Stomach (tissue), 9 donors: ENCODE measurements around the gene RREB1. TPM values are rescaled to one million over a fixed set of nuclear protein-coding genes. Genes with fewer than 3 reads are reported as not detected.

Source experiments
- DNase-seq, 2 donors: peaks; one replicate each; pipeline versions ENCODE4 v3.0.0 to v3.0.0-alpha.2; 2013 to 2019
- H3K27ac ChIP-seq, 5 donors: fragments of 200-600 bp in 4 of 5; sonication (generic) in 4 of 5; one replicate each; pipeline ENCODE4 v1.5.1; 2013 to 2019; ENCODE audit warnings: mild to moderate bottlenecking in 1 of 5, moderate library complexity in 1 of 5
- H3K27me3 ChIP-seq, 3 donors: fragments of 200-600 bp; sonication (generic); one replicate each; pipeline ENCODE4 v1.5.1; 2017 to 2019; ENCODE audit warnings: mixed run types in 1 of 3
- H3K36me3 ChIP-seq, 4 donors: fragments of 200-600 bp; sonication (generic); 1 replicate in 3 of 4; 2 replicates in 1 of 4; pipeline ENCODE4 v1.5.1; 2016 to 2019
- H3K4me1 ChIP-seq, 4 donors: fragments of 200-600 bp; sonication (generic); one replicate each; pipeline ENCODE4 v1.5.1; 2016 to 2019
- H3K4me3 ChIP-seq, 4 donors: fragments of 200-600 bp; sonication (generic) in 3 of 4; one replicate each; pipeline ENCODE4 v1.5.1; 2016 to 2019; ENCODE audit warnings: mild to moderate bottlenecking in 1 of 4
- H3K9me3 ChIP-seq, 4 donors: fragments of 200-600 bp; sonication (generic); one replicate each; pipeline ENCODE4 v1.5.1; 2016 to 2019
- CTCF ChIP-seq, 7 experiments: fragments of 450-650 bp in 4 of 7; fragments of 200-600 bp in 3 of 7; sonication (generic) in 3 of 7; IDR thresholded peaks; one replicate each; pipeline ENCODE4 v1.5.1; 2016 to 2019; ENCODE audit warnings: antibody characterized with exemption in 7 of 7, control low read depth in 2 of 7, mild to moderate bottlenecking in 1 of 7
- EP300 ChIP-seq: sonication (generic); formaldehyde crosslinking; IDR thresholded peaks from one replicate; pipeline ENCODE4 v1.6.1; 2017; ENCODE audit warnings: antibody characterized with exemption
- POLR2A ChIP-seq, 4 donors: fragments of 450-650 bp; IDR thresholded peaks; one replicate each; pipeline ENCODE4 v1.6.1; 2016; ENCODE audit warnings: antibody characterized with exemption in 4 of 4, control low read depth in 2 of 4, mild to moderate bottlenecking in 1 of 4, moderate library complexity in 1 of 4
- POLR2AphosphoS5 ChIP-seq, 3 donors: sonication (generic); formaldehyde crosslinking; IDR thresholded peaks; one replicate each; pipeline ENCODE4 v1.6.1; 2016; ENCODE audit warnings: antibody characterized with exemption in 3 of 3
- WGBS, 5 donors: extraction: QIAGEN DNeasy Blood & Tissue Kit in 3 of 5; methylation state at CpG; one replicate each; pipeline versions ENCODE4 v1.1.5 to v1.1.7; 2013 to 2018; 5-methylcytosine and 5-hydroxymethylcytosine counted together
- intact Hi-C: fragments of 100-400 bp; cut with DNase I; formaldehyde crosslinking; loops from one replicate; pipeline ENCODE4 v1.15.1; 2023; ENCODE audit warnings: low total_unique reads
- polyA plus RNA-seq, 3 donors: library from polyadenylated mRNA; stranded (reverse); fragments of 200-250 nt; gene quantifications; one replicate each; pipeline ENCODE4 v1.2.3, GENCODE V29; 2013
- total RNA-seq, 5 donors: library from RNA; depleted of rRNA; stranded (reverse); fragments of >200 nt; gene quantifications; one replicate each; pipeline versions ENCODE4 v1.1.0 to v1.2.3, GENCODE V29; 2014 to 2016
- donor health status: healthy with polysubstance abuse.
- donor health status: Bipolar disorder and iron deficiency.
- donor health status: healthy.

RREB1 gene
- total and polyA plus RNA-seq, 8 donors = 4.0 to 125 (median 45.3) TPM

GRCh38 chr6:7136859-7137334 lies 29.1 kb downstream of the RREB1 start:
- DNase-seq = no peak
- H3K36me3 ChIP-seq = no peaks in the 10 kb centered on the region
- peak overlapping the region; percentile 80 to 99 (median 94) for H3K27ac ChIP-seq
- 43 to 68% (median 56%) methylated on average over 8 of the region's 8 CpGs for WGBS, 5 donors
- TF ChIP-seq CTCF (IDR thresholded peaks at IDR 0.05) (no peak), EP300 (no peak), POLR2A (IDR thresholded peaks at IDR 0.05) (no peak), POLR2AphosphoS5 (IDR thresholded peaks at IDR 0.05) (no peak)
- intact Hi-C loops = no loop called here
- H3K4me1 ChIP-seq = peaks cover 44 to 93% (median 63%) of the 10 kb centered on the region in 4 donors
- no peak overlapping the region for H3K4me3 ChIP-seq
- no peaks in the 10 kb centered on the region for H3K27me3 ChIP-seq
- H3K9me3 ChIP-seq = no peaks in the 10 kb centered on the region

- Histone ChIP-seq H3K4me3 (peak overlapping the region in 1 of 4 donors; percentile 15), H3K27me3 (no peaks in the 10 kb centered on the region), H3K27ac (peak overlapping the region; percentile 80 to 99 (median 94)), H3K4me1 (peaks cover 48 to 93% (median 64%) of the 10 kb centered on the region in 4 donors), H3K36me3 (no peaks in the 10 kb centered on the region), H3K9me3 (no peaks in the 10 kb centered on the region)
- WGBS, 5 donors = 9 to 18% (median 15%) methylated on average over 11 of the region's 11 CpGs
- DNase-seq = peak in 1 of 2 donors; percentile 77
- TF ChIP-seq POLR2A (IDR thresholded peaks at IDR 0.05) = no peak
- peak in 1 of 3 donors; percentile 39 for TF ChIP-seq POLR2AphosphoS5 (IDR thresholded peaks at IDR 0.05)
- intact Hi-C loops = no loop called here
Observed at GRCh38 chr6:7137335-7138045, 29.7 kb downstream of the RREB1 start.

- WGBS, 5 donors = 17 to 36% (median 23%) methylated on average over 2 of the region's 2 CpGs
- Histone ChIP-seq H3K4me1 (peaks cover 52 to 93% (median 66%) of the 10 kb centered on the region in 4 donors), H3K9me3 (no peaks in the 10 kb centered on the region), H3K27ac (peak overlapping the region in 4 of 5 donors; percentile 93 to 99 (median 96)), H3K4me3 (no peak overlapping the region), H3K36me3 (no peaks in the 10 kb centered on the region), H3K27me3 (no peaks in the 10 kb centered on the region)
- TF ChIP-seq EP300 (no peak), POLR2AphosphoS5 (IDR thresholded peaks at IDR 0.05) (no peak), CTCF (IDR thresholded peaks at IDR 0.05) (no peak), POLR2A (IDR thresholded peaks at IDR 0.05) (no peak)
- DNase-seq = no peak
- intact Hi-C loops = no loop called here
Observed at GRCh38 chr6:7138046-7138531, 30.3 kb downstream of the RREB1 start.

- Histone ChIP-seq H3K4me3 (no peak overlapping the region), H3K4me1 (peaks cover 60 to 95% (median 71%) of the 10 kb centered on the region in 4 donors), H3K27ac (peak overlapping the region; percentile 47 to 99 (median 94)), H3K27me3 (no peaks in the 10 kb centered on the region), H3K9me3 (no peaks in the 10 kb centered on the region), H3K36me3 (no peaks in the 10 kb centered on the region)
- TF ChIP-seq POLR2AphosphoS5 (IDR thresholded peaks at IDR 0.05) (peak in 2 of 3 donors; percentile 35 to 68), POLR2A (IDR thresholded peaks at IDR 0.05) (no peak), EP300 (no peak)
- intact Hi-C loops = no loop called here
- WGBS, 5 donors = 19 to 42% (median 27%) methylated on average over 1 of the region's 1 CpG
- DNase-seq = peak; percentile 70 to 92
Observed at GRCh38 chr6:7138921-7139358, 31.2 kb downstream of the RREB1 start.

GRCh38 chr6:7139835-7140470 lies 32.2 kb downstream of the RREB1 start:
- intact Hi-C loops = no loop called here
- H3K36me3 ChIP-seq = no peaks in the 10 kb centered on the region
- no peaks in the 10 kb centered on the region for H3K9me3 ChIP-seq
- H3K4me3 ChIP-seq = no peak overlapping the region
- TF ChIP-seq POLR2AphosphoS5 (IDR thresholded peaks at IDR 0.05) = peak in 1 of 3 donors; percentile 9
- TF ChIP-seq EP300 = no peak
- TF ChIP-seq CTCF (IDR thresholded peaks at IDR 0.05) = no peak
- H3K27ac ChIP-seq = peak overlapping the region; percentile 65 to 99 (median 94)
- peak in 1 of 2 donors; percentile 81 for DNase-seq
- H3K27me3 ChIP-seq = no peaks in the 10 kb centered on the region
- H3K4me1 ChIP-seq = peaks cover 64 to 95% (median 78%) of the 10 kb centered on the region in 4 donors
- WGBS, 5 donors = 29 to 55% (median 52%) methylated on average over 7 of the region's 7 CpGs
